K562 (cell line): ENCODE results near the gene ZNF585A. TPM values are rescaled to one million over a fixed set of nuclear protein-coding genes. Genes with fewer than 3 reads are reported as not detected.

Experiments
- ADNP ChIP-seq: fragments of 200-800 bp; sonication (Bioruptor generic); IDR thresholded peaks from 2 replicates; pipeline ENCODE4 v1.6.1; 2016; ENCODE audit warnings: missing genetic modification characterization, missing compliant biosample characterization
- ARID1B ChIP-seq: fragments of 450-650 bp; IDR thresholded peaks from 2 replicates; pipeline ENCODE4 v1.6.1; 2016; ENCODE audit warnings: antibody characterized with exemption, mild to moderate bottlenecking, inconsistent platforms
- CTCFL ChIP-seq: IDR thresholded peaks from 2 replicates; pipeline ENCODE4 v1.6.1; 2011; ENCODE audit warnings: borderline replicate concordance, low read depth, mild to moderate bottlenecking, moderate library complexity, low read length; ENCODE audit not compliant: insufficient read depth, poor library complexity, severe bottlenecking
- FOXK1 ChIP-seq: sonication (generic); formaldehyde crosslinking; IDR thresholded peaks from 2 replicates; pipeline ENCODE4 v1.8.0; 2022; ENCODE audit warnings: missing genetic modification reagents, mild to moderate bottlenecking, borderline replicate concordance
- GATA2 ChIP-seq: sonication (generic); formaldehyde crosslinking; IDR thresholded peaks from 2 replicates; pipeline ENCODE4 v1.4.0; 2020; ENCODE audit warnings: mild to moderate bottlenecking, missing genetic modification reagents
- IRF1 ChIP-seq: sonication (generic); formaldehyde crosslinking; IDR thresholded peaks from 2 replicates; pipeline ENCODE4 v1.8.0; 2022; ENCODE audit warnings: missing genetic modification reagents, mild to moderate bottlenecking, borderline replicate concordance
- MEIS2 ChIP-seq: fragments of 450-650 bp; IDR thresholded peaks from 2 replicates; pipeline ENCODE4 v1.6.1; 2014; ENCODE audit warnings: mild to moderate bottlenecking; ENCODE audit not compliant: partially characterized antibody
- MTA1 ChIP-seq: fragments of 450-650 bp; IDR thresholded peaks from 2 replicates; pipeline ENCODE4 v1.6.1; 2017; ENCODE audit warnings: borderline replicate concordance
- NR4A1 ChIP-seq, 2 experiments: fragments of 250-450 bp in 1 of 2; fragments of 450-650 bp in 1 of 2; sonication (Bioruptor Pico) in 1 of 2; IDR thresholded peaks; 2 replicates each; pipeline versions ENCODE4 v1.4.0 to v1.6.1; 2016 to 2020; ENCODE audit warnings: mild to moderate bottlenecking in 2 of 2, missing compliant biosample characterization in 1 of 2, missing genetic modification characterization in 1 of 2, moderate library complexity in 1 of 2
- SFPQ ChIP-seq: fragments of 200-400 bp; formaldehyde crosslinking; IDR thresholded peaks from 2 replicates; pipeline ENCODE4 v1.6.1; 2017; ENCODE audit warnings: mild to moderate bottlenecking, low read depth, low read length, moderate library complexity
- TRIM24 ChIP-seq, 2 experiments: fragments of 450-650 bp; IDR thresholded peaks; 2 replicates each; pipeline ENCODE4 v1.6.1; 2016
- ZBTB12 ChIP-seq: fragments of 250-450 bp; sonication (Bioruptor Pico); IDR thresholded peaks from 2 replicates; pipeline ENCODE4 v1.4.0; 2020
- ZNF384 ChIP-seq: IDR thresholded peaks from 2 replicates; pipeline ENCODE4 v1.6.1; 2012; ENCODE audit warnings: low read depth, low read length, improper control_type of control experiment
- ZSCAN32 ChIP-seq: fragments of 450-650 bp; formaldehyde crosslinking; IDR thresholded peaks from 2 replicates; pipeline ENCODE4 v1.4.0; 2020; ENCODE audit warnings: mild to moderate bottlenecking, moderate library complexity
- polyA plus RNA-seq, 8 experiments: library from polyadenylated mRNA; depleted of rRNA in 4 of 8; stranded (reverse) in 5 of 8; unstranded in 3 of 8; fragments of >200 nt; fragmentation: Nextera tagmentation in 2 of 8; fragmentation: Illumina TruSeq in 1 of 8; extraction: Ambion mirVana in 2 of 8; extraction: Trizol in 1 of 8; gene quantifications; 2 replicates each; pipeline versions ENCODE4 v1.2.1 to v1.2.3, GENCODE V29; 2011 to 2014; ENCODE audit warnings: inconsistent platforms in 1 of 8, missing spikeins in 1 of 8
- total RNA-seq, 7 experiments: library from RNA; depleted of rRNA in 6 of 7; stranded (reverse); fragments of >200 nt in 6 of 7; fragmentation: Illumina TruSeq in 2 of 7; extraction: Trizol in 2 of 7; gene quantifications; 2 replicates each; pipeline versions ENCODE4 v1.2.1 to v1.2.3, GENCODE V29; 2011 to 2021; ENCODE audit warnings: low replicate concordance in 1 of 7
- TF ChIP-seq, protein P1 (sequence below): sonication (generic); formaldehyde crosslinking; IDR thresholded peaks from 2 replicates; pipeline ENCODE4 v1.8.0; 2022; ENCODE audit warnings: mild to moderate bottlenecking, missing genetic modification reagents, borderline replicate concordance
- TF ChIP-seq, protein P2 (sequence below): fragments of 250-450 bp; sonication (Bioruptor Pico); IDR thresholded peaks from 2 replicates; pipeline ENCODE4 v1.5.1; 2021; ENCODE audit warnings: mild to moderate bottlenecking

ZNF585A gene
- total and polyA plus RNA-seq, 9 of the 15 experiments (the other 6 are each of a cell fraction or from before 2014, with no cell fraction given): 5.6 to 31.0 (median 8.5) TPM

DNA sequence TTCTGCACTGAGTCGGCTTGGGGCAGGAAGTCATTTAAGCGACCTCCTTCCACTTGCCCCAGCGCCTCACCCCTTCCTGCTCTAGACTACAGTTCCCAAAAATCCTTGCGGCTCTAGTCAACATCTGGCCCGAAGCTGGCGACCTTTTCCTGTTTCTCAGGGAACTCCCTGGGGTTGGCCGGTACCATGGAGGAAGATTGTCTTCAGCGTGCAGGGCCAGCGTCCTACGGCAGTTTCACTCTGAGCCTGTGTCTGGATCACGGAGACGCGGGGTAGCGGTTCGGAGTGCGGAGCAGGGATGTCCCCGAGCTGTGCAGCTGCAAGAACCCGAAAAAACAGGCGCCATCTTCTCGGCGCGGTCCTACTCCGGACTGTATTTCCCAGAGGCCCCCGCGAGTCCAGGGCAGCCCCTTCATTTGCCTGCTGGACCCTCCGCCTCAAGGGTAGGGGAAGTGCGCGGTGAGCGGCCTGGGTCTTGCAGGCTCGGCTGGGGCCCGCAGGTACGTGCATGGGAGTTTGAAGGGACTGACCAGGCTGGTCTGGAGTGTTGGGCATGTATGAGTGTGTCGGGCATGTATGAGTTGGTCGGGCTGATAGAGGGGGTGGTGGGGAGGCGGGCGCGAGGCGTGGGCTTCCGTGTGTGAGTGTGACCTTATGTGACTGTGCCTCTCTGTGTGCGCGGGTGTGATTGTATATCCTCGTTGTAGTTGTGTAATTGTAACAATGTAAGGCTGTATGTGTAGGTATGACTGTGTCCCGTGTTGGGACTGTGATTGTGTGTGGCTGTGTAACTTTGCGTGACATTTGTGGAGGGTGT, 45.5 kb upstream of the ZNF585A start, which contains the start of gene ZNF383 (continued):
- no peak for TF ChIP-seq NR4A1 (CRISPR knock-in tag; IDR thresholded peaks at IDR 0.05)
- 0 out of 2 replicates have a peak, but pooled peaks have one; percentile 25 for TF ChIP-seq NR4A1 (tag; IDR thresholded peaks at IDR 0.05)
- no peak for TF ChIP-seq ZSCAN32
- TF ChIP-seq, protein P1, sequence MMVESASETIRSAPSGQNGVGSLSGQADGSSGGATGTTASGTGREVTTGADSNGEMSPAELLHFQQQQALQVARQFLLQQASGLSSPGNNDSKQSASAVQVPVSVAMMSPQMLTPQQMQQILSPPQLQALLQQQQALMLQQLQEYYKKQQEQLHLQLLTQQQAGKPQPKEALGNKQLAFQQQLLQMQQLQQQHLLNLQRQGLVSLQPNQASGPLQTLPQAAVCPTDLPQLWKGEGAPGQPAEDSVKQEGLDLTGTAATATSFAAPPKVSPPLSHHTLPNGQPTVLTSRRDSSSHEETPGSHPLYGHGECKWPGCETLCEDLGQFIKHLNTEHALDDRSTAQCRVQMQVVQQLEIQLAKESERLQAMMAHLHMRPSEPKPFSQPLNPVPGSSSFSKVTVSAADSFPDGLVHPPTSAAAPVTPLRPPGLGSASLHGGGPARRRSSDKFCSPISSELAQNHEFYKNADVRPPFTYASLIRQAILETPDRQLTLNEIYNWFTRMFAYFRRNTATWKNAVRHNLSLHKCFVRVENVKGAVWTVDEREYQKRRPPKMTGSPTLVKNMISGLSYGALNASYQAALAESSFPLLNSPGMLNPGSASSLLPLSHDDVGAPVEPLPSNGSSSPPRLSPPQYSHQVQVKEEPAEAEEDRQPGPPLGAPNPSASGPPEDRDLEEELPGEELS: no peak
- no peak for TF ChIP-seq ZBTB12 (CRISPR knock-in tag)
- no peak for TF ChIP-seq SFPQ
- TF ChIP-seq ADNP: no peak
- TF ChIP-seq, protein P2, sequence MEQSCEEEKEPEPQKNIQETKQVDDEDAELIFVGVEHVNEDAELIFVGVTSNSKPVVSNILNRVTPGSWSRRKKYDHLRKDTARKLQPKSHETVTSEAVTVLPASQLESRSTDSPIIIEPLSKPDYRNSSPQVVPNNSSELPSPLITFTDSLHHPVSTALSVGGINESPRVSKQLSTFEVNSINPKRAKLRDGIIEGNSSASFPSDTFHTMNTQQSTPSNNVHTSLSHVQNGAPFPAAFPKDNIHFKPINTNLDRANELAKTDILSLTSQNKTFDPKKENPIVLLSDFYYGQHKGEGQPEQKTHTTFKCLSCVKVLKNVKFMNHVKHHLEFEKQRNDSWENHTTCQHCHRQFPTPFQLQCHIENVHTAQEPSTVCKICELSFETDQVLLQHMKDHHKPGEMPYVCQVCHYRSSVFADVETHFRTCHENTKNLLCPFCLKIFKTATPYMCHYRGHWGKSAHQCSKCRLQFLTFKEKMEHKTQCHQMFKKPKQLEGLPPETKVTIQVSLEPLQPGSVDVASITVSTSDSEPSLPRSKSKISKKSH (CRISPR knock-in tag): no peak
- TF ChIP-seq FOXK1: no peak
- 0 out of 2 replicates have a peak, but pooled peaks have one; percentile 50 for TF ChIP-seq ARID1B
- TF ChIP-seq TRIM24 (IDR thresholded peaks at IDR 0.05): no peak; a peak in 1 of 4 replicates
- no peak for TF ChIP-seq GATA2 (CRISPR knock-in tag)
- no peak for TF ChIP-seq MTA1
- TF ChIP-seq MEIS2: no peak
- TF ChIP-seq ZNF384: no peak
- TF ChIP-seq CTCFL: no peak
- TF ChIP-seq IRF1 (CRISPR knock-in tag): no peak
